Stimulated activated CD8-positive, alpha-beta memory T cell treated with anti-CD3 and anti-CD28 coated beads, Interleukin-12 subunit alpha, Interleukin-12 subunit beta, amount 100 ng/mL, for 4 hours (primary cell): ENCODE data around the gene RALBP1.
"Not testable (repeated sequence)": the region's sequence is repeated elsewhere in the genome, so short reads cannot be mapped to it uniquely, and the experiment has no call there.

Source experiments
- DNase-seq: peaks from one replicate; pipeline ENCODE4 v3.0.0-alpha.2; 2020; ENCODE audit warnings: low read depth

RALBP1 gene

DNA sequence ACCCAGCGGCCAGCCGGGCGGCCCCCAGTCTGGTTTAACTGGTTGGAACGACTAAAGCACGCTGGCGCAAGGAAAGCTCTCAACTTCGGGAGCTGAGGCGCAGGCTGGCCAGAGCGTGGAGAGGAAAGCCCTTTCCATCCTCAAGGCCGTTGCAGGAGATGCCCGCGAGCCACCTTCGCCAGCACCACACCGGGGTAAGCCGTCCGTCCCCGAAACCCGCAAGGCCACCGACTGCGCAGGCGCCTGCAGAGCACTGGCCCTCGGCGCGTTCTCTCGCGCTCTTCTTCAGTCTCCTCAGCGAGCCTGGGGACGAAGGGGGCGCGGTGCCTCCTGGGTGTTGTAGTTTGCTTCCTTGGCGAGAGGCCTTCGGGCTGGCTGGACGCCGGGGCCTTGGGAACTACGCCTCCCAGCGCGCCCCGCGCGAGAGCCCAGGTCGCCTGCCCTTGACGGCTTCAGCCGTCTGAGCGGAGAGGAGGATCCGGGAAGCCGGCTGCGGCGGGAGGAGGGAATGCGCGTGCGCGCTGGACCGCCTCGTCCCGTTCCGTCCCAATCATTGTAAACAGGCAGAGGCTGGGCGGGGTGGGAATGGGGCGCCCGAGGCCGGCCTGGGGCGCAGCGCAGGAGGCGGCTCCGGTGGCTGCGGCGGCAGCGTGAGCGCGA lies at the start of gene RALBP1:
TSS of gene RALBP1 (plus strand) at position 531 of the 660 bp plus-strand sequence. CDS start 37,533 bp downstream, outside the sequence.
- DNase-seq: peak; percentile 98

DNA sequence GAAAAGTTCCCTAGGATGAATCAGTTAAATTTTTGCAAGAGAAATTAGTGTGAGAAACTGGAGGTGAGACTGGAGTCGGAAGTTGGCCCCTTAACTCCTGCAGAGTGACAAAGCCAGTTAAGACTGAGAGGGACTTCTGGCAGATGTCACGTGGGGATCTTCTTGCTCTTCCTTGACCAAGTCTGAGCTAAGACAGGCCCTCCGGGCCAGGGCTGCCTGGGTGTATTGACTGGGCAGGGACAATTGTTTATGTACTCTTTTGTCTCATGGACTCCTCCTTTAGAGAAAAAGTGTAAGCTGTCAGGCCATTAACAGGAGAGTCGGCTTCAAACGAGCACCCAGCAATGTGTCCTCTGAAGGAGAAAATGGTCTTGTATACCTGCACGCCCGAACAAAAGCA lies 48.6 kb upstream of the RALBP1 start:
- DNase-seq: no peak

DNA sequence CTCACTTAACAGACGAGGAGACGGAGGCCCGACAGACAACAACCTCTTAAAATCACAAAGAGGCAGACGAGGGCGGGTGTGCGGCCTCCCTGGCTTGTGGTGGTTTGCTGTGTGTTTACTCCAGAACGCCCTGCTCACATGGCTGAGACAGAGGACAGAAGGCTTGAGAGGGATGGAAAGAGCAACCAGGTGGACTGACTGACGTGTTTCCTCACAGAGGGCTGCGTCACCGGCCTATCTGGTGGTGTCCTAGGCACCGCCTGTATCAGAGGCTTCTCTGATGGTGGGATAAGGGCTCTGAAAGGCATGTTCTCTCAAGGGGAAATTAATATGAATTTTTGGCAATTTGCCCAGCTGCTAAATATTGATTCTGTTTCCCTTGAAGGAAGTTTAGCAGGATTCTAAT lies 47.0 kb upstream of the RALBP1 start:
- no peak for DNase-seq

DNA sequence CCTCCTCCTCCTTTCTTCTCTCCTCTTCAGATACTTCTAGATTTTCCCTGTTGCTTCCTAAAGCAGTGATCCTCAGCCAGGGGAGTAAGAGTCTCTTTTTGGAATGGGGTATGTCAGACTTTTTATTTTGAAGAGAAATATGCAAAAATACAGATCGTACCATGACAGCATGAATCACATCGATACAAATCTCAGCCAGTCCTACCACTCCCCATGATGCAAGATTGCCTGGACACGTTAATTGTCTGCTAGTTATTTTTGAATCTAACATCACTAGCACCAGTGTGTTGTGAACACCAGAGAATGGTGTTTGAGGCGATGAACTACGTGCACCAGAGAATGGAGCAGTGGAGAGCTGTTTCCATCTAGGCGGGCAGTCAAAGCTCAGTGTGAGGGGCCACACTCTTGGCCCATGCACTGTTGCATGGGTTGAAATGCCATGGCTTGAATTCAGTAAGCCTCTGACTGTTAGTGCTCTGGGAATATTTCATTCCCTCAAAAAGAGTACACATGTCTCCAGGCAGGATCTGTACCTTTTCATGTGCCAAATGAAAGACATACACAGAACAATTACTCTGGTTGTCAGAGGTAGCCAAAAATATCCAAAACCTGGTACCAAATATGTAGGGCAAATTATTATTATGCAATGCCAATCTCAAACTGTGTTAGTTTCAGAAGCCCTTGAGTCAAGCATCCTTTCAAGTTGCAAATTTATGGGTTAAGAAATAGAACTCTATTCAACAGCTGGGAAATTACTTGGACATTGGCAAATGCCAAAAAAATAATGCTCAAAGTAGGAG lies 46.3 kb upstream of the RALBP1 start:
- DNase-seq: no peak

DNA sequence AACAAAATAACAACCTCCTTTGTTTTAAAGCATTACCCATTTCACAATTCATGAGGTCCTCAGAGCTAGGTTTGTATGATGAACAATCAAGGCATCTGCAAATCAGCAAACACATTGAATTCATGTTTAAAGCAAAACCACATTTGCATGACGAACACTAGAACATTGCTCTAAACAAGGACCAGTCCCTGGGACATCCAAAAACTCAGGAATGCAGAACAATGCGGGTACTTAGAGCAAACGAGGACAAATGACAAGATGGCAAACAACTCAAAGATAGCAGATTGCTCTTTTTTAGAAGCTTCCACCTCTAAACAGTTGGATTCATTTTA lies 45.7 kb upstream of the RALBP1 start:
- no peak for DNase-seq

DNA sequence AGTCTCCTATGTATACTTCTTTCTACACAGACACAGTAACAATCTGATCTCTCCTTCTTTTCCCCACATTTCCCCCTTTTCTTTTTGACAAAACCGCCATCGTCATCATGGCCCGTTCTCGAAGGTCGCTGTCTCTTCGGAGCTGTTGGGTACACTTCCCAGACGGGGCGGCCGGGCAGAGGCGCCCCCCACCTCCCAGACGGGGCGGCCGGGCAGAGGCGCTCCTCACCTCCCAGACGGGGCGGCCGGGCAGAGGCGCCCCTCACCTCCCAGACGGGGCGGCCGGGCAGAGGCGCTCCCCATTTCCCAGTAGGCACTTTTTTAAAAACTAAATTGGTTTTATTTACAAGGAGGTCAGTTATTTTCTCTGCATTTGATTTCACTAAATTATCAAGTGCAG lies 45.0 kb upstream of the RALBP1 start:
- DNase-seq: not testable (repeated sequence)

DNA sequence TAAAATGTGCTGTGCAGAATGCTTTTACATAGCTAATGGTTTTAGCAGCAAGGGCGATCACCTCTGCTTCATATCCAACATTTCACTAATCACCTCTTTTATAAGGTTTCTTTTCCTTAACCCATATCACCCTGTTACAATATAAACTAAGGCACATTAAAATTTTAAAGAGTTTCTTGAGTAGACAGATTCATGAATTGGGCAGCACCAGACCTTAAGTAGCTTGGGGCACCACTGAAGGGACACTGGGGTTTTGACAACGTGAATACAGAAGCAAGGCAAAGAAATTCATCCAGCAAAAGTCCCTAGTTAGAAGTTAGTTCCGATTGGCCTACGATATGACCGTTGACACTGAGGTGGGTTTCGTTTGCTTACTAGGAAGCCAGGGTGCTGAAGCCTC lies 44.0 kb upstream of the RALBP1 start:
- DNase-seq: no peak

DNA sequence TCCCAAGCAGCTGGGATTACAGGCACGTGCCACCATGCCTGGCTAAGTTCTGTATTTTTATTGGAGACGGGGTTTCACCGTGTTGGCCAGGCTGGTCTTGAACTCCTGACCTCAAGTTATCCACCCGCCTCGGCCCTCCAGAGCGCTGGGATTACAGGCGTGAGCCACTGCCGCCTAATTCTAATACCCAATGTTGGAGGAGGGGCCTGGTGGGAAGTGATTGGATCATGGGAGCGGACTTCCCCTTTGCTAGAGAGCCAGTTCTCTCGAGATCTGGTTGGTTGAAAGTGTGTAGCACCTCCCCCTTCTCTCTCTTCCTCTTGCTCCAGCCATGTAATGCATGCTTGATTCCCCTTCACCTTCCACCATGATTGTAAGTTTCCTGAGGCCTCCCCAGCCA lies 42.2 kb upstream of the RALBP1 start:
- not testable (repeated sequence) for DNase-seq

DNA sequence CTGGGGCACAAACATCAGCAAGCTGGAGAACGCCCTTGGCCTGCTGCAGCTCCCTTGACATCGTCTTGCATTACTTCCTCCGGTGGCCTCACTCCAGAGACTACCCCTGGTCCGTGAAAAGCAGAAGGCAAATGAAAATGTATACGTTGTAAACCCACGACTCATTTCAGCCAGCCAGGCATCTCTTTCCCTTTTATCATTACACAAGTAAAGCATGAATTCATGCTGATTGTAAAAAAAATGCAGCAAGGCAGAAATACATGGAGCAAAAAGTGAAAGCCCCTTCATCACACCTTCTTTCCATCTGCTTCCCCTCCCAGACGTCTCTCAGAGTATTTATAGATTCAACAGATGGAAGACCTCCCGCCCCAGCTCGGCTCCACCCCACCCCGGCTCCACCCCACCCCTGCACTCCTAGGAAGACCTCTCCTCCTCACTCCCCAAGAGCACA lies 41.6 kb upstream of the RALBP1 start:
- no peak for DNase-seq

DNA sequence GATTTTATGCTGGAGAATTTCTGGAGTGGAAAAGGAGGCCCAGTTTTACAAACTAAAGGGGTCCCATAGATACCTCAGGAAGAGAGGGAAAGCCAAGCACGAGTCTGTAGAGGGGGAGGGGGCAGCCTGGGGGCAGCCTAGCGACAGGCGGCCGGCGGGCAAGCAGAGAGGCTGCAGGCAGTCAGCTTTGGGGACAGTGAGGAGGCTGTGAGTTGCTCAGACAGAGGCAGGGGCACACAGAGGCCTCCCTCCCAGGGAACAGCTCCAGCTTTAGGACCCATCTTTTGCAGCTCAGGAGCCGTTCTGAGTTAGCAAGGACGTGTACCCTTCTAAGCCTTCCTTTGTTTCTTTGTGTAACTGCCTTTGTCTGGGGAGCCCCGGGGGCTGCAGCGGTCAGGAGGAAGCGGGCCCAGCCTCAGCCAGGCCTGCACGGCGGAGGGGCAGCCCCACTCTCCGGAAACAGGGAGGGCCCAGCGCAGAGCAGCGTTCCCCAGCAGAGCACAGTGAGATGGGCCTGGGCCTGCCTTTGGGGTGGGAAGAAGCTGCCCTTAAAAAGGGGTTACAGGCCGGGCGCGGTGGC lies 41.1 kb upstream of the RALBP1 start:
- no peak for DNase-seq

DNA sequence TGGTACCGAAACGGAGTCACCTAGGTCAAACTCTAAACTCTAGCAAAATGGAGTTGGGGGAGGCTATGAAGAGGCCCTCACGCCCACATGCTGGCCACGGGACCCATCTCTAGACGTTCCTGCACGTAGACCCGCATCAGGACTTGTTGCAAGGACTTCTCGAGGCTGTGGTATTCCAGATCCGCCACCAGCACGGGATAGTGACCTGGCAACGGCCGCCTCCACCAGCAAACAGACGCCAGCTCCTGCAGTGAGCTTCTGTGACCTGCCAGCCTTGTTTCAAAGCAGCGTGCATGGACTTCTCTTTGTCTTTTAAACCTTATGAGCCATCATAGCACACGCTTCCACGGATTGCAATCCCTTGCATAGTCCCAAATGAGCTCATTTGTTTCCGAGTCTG lies 40.3 kb upstream of the RALBP1 start:
- no peak for DNase-seq

DNA sequence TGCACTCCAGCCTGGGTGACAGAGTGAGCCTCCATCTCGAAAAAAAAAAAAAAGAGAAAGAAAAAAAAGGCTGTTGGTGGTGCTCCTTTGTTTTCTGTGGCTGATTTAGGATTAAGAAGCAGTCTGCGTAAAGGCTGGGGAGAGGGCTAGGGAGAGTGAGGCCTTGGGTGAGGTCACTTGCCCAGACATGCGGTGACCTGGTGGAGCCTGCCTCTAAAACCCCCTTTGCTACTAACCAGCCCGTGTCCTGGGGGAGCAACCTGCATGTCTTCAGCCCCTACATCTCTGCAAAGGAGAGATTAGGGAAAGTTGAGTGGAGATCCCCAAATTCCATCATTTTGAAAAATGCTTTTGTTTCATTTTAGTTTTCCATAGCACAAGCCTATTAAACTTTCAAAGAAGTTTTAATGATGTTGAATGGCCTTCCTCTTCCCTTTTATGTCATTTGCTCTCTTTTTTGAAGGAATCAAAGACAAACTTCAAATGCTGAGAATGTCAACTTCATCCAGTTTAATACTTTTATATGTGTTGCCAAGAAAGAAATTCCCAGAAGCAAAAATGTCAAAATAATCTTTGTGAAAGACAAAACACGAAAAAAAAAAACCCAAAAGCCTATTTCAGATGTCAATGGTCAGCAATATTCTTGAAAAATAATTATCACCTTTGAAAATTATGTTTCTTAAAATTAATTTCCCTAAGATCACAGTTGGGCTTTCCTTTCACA lies 38.9 kb upstream of the RALBP1 start:
- no peak for DNase-seq

DNA sequence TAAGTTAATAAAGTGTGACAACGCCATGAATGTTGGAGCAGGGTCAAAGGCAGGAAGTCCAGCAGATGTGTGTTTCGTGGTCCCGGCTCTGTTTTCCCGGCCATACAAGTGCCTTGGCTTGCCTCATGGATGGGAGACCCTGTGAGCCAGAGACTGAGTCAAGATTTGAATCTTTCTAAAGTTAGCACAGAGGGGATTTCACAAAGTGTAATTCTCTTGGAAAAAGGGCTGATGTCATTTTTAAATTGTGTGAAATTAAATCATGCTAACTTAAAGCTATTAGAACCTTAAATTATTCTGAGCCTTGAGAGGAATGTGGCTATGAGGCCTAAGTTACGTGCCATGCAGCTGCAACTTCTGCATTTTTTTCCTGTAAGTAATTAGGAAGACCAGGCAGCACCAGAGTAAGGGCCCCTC lies 38.3 kb upstream of the RALBP1 start:
- no peak for DNase-seq

DNA sequence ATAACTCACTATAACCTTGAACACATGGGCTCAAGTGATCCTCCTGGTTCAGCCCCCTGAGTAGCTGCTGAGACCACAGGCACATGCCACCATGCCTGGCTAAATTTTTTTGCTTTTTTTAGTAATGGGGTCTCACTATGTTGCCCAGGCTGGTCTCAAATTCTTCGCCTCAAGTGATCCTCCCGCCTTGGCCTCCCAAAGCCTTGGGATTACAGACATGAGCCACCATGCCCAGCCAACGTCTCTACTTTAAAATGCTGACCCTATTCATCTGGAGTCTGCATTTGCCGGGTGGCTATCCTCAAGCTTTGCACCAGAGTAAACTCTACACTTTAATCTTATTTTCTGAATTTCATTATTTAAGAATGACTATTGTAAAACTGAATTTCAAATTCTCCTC lies 37.6 kb upstream of the RALBP1 start:
- no peak for DNase-seq

DNA sequence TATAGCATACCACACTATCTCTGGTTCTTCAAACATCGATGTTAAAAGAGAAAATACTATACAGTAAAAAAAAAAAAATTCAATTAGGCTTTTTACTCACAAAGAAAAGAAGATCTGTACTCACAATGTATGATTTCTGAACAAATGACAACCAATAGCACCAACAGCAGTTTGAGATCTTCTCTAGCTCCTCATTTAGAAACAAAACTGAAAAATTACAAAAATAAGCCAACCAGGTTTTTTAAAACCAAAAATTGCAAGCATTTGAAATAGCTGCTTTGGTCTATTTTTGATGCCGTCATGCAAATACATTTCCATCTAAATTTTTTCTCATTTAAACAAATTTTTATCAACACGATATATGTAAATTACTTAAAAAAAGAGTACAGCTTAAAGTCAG lies 34.3 kb upstream of the RALBP1 start:
- no peak for DNase-seq

DNA sequence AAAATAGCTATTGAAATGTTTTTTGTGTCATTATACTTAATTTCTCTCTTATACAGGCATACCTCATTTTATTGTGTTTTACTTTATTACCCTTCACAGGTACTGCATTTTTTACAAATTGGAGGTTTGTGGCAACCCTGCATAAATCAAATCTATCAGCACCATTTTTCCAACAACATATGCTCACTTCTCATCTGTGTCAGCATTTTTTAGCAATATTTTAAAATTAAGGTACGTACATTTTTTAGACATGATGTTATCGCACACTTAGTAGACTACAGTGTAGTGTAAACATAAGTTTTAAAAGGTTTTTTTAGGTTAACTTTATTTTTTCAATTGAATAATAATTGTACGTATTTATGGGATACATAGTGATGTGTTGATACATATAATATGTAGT lies 30.8 kb upstream of the RALBP1 start:
- no peak for DNase-seq

DNA sequence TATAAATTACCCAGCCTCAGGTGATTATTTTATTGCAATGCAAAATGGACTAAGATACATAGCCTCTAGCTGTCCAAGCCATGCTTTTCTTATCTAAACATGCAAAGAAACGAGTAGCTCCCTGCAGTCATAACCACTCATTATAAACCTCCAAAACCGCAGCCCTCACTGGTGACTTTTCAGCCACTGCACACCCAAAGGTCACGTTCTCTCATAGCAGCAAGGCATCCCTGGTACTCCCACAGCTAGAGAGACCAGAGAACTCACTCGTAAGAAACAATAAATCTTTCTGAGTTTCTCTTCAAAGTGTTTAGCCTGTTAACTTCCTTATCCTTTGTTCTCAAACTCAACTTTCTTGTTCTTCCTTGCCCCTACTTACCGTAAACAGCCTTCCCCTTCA lies 28.5 kb upstream of the RALBP1 start:
- no peak for DNase-seq

DNA sequence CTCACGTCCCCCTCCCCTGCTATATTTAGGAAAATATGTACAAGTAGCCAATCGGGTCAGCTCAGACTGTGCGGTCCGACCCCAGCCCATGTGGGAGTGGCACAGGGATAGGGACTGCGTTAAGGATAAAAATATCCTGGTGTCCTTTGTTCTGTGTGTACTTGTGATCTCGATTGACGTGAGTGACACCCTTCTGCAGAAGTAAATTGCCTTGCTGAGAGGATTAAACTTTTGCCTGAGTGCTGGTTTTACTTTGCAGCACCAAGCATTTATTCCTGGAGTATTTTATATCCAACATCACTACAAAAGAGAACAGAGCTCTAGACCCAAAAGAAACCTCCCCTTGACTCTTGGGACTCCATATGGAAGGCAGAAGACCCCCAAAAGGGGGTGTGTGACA lies 28.0 kb upstream of the RALBP1 start:
- no peak for DNase-seq

DNA sequence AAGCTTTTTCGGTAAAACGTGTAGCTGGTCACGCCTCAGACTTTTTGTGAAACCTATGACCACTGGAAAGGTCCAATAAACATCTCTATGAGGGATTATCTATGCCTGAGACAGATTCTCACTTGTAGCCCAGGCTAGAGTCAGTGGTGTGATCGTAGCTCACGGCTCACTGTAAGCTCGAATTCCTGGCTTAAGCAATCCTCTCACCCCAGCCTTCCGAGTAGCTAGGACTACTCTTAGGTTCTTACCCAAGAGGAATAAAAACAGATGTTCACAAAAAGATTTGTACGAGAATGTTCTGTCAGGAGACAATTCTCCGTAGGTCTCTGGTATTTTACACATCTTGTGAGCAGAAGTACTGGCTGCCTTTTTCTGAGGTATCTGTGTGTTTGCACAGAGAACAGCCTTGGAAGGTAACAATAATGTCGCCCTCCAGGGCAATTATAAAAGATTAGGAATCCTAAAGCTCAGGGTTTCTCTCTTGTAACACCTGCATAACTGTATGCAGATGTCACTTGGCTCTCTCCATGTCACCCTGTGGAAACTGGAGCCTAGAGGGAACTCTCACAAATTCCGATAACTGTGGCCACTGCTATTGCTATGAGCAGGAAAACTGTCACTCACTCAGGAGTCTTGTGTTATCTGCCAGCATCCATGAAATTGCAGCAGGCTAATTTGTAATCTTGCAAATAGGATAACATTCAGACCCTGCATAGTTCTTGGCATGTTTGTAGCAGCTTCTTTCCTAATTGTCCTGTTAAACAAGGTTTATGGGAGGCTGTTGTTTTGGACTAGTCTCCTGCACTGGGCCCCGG lies 25.5 kb upstream of the RALBP1 start:
- DNase-seq: no peak

DNA sequence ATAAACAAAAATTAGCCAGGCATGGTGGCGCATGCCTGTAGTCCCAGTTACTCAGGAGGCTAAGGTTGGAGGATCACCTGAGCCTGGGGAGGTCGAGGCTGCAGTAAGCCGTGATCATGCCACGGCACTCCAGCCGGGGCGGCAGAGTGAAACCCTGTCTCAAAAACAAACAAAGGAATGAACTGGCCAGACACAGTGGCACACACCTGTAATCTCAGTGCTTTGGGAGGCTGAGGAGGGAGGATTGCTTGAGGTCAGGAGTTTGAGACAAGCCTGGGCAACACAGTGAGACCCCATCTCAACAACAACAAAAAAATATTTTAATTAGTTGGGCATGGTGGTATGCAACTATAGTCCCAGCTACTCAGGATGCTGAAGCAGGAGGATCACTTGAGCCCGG lies 24.4 kb upstream of the RALBP1 start:
- not testable (repeated sequence) for DNase-seq

DNA sequence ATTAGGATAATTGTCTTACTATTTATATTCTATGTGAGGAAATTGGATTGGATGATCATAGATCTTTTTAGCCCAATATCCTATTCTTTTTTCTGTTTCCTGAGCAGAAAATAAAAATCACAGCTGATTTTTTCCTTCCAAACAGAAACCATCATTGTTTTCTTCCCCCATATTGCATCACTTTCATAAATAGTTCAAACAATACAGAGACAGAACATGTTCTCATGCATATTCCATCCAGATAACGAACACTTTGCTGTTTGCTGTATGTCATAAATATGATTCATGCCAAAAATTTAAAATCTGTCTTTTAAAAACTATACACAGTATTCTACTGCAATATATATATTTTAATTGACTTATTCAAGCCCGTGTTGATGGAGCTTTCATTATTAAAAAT lies 22.0 kb upstream of the RALBP1 start:
- no peak for DNase-seq
